ENCODE results near the gene OGT. TPM values are rescaled to one million over a fixed set of nuclear protein-coding genes. Genes with fewer than 3 reads are reported as not detected.
"Not testable (repeated sequence)": the region's sequence is repeated elsewhere in the genome, so short reads cannot be mapped to it uniquely, and the experiment has no call there.

OGT gene
- total RNA-seq, 1 experiment from 2014 or later, result 116 TPM

DNA sequence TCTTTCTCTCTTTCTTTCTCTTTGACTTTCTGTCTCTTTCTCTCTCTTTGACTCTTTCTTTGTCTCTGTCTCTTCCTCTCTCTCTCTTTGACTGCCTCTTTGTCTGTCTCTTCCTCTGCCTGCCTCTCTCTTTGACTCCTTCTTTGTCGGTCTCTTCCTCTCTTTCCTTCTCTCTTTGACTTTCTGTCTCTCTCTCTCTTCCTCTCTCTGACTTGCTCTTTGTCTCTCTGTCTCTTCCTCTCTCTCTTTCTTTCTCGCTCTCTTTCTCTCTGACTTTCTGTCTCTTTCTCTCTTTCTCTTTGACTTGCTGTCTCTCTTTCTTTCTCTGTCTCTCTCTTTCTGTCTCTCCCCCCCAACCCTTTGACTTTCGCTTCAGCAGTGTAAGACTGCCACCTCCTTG, 36.4 kb upstream of the OGT start:
- H2BK15ac ChIP-seq (ENCODE audit: low read depth, low read length), result no peak overlapping the region
- peaks cover 4 to 8% (median 5%) of the 10 kb centered on the region in 3 experiments; a peak in 5 of 7 replicates for H3K36me3 Mint-ChIP-seq (ENCODE audit: insufficient read depth in 1 of 3, low read depth in 3 of 3)
- no peak overlapping the region for H2BK12ac ChIP-seq (ENCODE audit: insufficient read length, low read depth, low read length)
- no peak overlapping the region for H4K8ac ChIP-seq (replicated peaks; ENCODE audit: insufficient read length, low read depth, low read length)
- H3K27me3 ChIP-seq (ENCODE audit: insufficient read depth, low read length), result no peaks in the 10 kb centered on the region
- WGBS (ENCODE audit: extremely low coverage, insufficient read length, low lambda C conversion rate), result no CpG with 5 or more reads among the region's 3 CpGs
- H2BK120ac ChIP-seq (ENCODE audit: low read depth, low read length, poor library complexity, severe bottlenecking), result no peak overlapping the region
- no peak for DNase-seq
- H3K23me2 ChIP-seq (ENCODE audit: insufficient read length, low read depth, low read length, poor library complexity, severe bottlenecking), result no peaks in the 10 kb centered on the region
- H3K79me2 ChIP-seq (ENCODE audit: insufficient read depth, low read length), result no peaks in the 10 kb centered on the region
- peaks cover 10% of the 10 kb centered on the region for H3K9me3 ChIP-seq (ENCODE audit: control insufficient read depth, low read depth, low read length)
- H4K20me1 ChIP-seq (ENCODE audit: control insufficient read depth, insufficient read depth, insufficient read length), result no peaks in the 10 kb centered on the region
- peaks cover 21 to 30% of the 10 kb centered on the region in 2 experiments for H3K4me1 Mint-ChIP-seq
- no peak overlapping the region for H2BK20ac ChIP-seq (ENCODE audit: low read depth, low read length, poor library complexity, severe bottlenecking)
- H3K27ac ChIP-seq (ENCODE audit: insufficient read length, low read depth, low read length), result no peak overlapping the region
- no peak overlapping the region for H4K5ac ChIP-seq (ENCODE audit: insufficient read length, low read depth, low read length)
- H3K4me3 Mint-ChIP-seq, result no peak overlapping the region
- H3K23ac ChIP-seq (ENCODE audit: insufficient read length, low read depth, low read length), result no peak overlapping the region
- H3K9me3 Mint-ChIP-seq, result peaks cover 66 to 72% of the 10 kb centered on the region in 2 experiments
- H3K4me2 ChIP-seq (ENCODE audit: insufficient read depth, insufficient read length, low read length), result no peak overlapping the region
- no peak overlapping the region for H3K4ac ChIP-seq (ENCODE audit: low read depth, low read length)
- H3K27ac Mint-ChIP-seq, result no peak overlapping the region; a peak in 1 of 7 replicates
- H3K9ac ChIP-seq (ENCODE audit: extremely low read depth, insufficient read length, low read length), result no peak overlapping the region
- H3K18ac ChIP-seq (ENCODE audit: insufficient read length, low read depth, low read length), result no peak overlapping the region
- no peak overlapping the region for H2BK5ac ChIP-seq (ENCODE audit: insufficient read length, low read length)
- H3T11ph ChIP-seq (ENCODE audit: low read length), result no peak overlapping the region
- H3K14ac ChIP-seq (ENCODE audit: insufficient read depth, low read length), result no peak overlapping the region
- no peak overlapping the region for H3K56ac ChIP-seq (ENCODE audit: insufficient read length, low read depth, low read length)
- TF ChIP-seq, protein P1, sequence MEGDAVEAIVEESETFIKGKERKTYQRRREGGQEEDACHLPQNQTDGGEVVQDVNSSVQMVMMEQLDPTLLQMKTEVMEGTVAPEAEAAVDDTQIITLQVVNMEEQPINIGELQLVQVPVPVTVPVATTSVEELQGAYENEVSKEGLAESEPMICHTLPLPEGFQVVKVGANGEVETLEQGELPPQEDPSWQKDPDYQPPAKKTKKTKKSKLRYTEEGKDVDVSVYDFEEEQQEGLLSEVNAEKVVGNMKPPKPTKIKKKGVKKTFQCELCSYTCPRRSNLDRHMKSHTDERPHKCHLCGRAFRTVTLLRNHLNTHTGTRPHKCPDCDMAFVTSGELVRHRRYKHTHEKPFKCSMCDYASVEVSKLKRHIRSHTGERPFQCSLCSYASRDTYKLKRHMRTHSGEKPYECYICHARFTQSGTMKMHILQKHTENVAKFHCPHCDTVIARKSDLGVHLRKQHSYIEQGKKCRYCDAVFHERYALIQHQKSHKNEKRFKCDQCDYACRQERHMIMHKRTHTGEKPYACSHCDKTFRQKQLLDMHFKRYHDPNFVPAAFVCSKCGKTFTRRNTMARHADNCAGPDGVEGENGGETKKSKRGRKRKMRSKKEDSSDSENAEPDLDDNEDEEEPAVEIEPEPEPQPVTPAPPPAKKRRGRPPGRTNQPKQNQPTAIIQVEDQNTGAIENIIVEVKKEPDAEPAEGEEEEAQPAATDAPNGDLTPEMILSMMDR (conservative IDR thresholded peaks at IDR 0.05), result no peak
- no peak overlapping the region for H4K91ac ChIP-seq (ENCODE audit: insufficient read length, low read depth, low read length)
- no peak overlapping the region for H2AK5ac ChIP-seq (ENCODE audit: insufficient read length, low read length)
- H3K79me1 ChIP-seq (ENCODE audit: insufficient read depth, low read depth, low read length, poor library complexity, severe bottlenecking), result no peaks in the 10 kb centered on the region
- peaks cover 1% of the 10 kb centered on the region; the same call in 1 of the 2 replicates for H3K27me3 Mint-ChIP-seq (ENCODE audit: low read depth)
- no peak overlapping the region for H2AFZ ChIP-seq (ENCODE audit: low read length)
- H3K4me1 ChIP-seq (ENCODE audit: insufficient read depth, low read length), result no peaks in the 10 kb centered on the region

DNA sequence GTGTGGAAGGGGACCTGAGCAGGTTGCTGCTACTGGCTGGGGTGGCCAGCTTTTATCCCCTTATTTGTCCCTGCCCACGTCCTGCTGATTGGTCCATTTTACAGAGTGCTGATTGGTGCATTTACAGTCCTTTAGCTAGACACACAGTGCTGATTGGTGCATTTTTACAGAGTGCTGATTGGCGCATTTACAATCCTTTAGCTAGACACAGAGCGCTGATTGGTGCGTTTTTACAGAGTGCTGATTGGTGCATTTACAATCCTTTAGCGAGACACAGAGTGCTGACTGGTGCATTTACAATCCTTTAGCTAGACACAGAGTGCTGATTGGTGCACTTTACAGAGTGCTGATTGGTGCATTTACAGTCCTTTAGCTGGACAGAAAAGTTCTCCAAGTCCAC, 30.8 kb upstream of the OGT start:
- H4K5ac ChIP-seq (ENCODE audit: insufficient read length, low read depth, low read length); H3K27me3 Mint-ChIP-seq (ENCODE audit: low read depth); H4K20me1 ChIP-seq (ENCODE audit: control insufficient read depth, insufficient read depth, insufficient read length); H2AFZ ChIP-seq (ENCODE audit: low read length); H3K79me2 ChIP-seq (ENCODE audit: insufficient read depth, low read length); H4K91ac ChIP-seq (ENCODE audit: insufficient read length, low read depth, low read length); H3K36me3 Mint-ChIP-seq (ENCODE audit: insufficient read depth in 1 of 3, low read depth in 3 of 3); H3K4me3 Mint-ChIP-seq; H3K4me1 ChIP-seq (ENCODE audit: insufficient read depth, low read length); H3K4me2 ChIP-seq (ENCODE audit: insufficient read depth, insufficient read length, low read length); H2BK15ac ChIP-seq (ENCODE audit: low read depth, low read length); H3K14ac ChIP-seq (ENCODE audit: insufficient read depth, low read length); H3K79me1 ChIP-seq (ENCODE audit: insufficient read depth, low read depth, low read length, poor library complexity, severe bottlenecking); H3K18ac ChIP-seq (ENCODE audit: insufficient read length, low read depth, low read length); H3K27ac ChIP-seq (ENCODE audit: insufficient read length, low read depth, low read length); H2BK120ac ChIP-seq (ENCODE audit: low read depth, low read length, poor library complexity, severe bottlenecking); H2AK5ac ChIP-seq (ENCODE audit: insufficient read length, low read length); H4K8ac ChIP-seq (replicated peaks; ENCODE audit: insufficient read length, low read depth, low read length); H3K9me3 ChIP-seq (ENCODE audit: control insufficient read depth, low read depth, low read length); H3K27me3 ChIP-seq (ENCODE audit: insufficient read depth, low read length); H3K4ac ChIP-seq (ENCODE audit: low read depth, low read length); H3T11ph ChIP-seq (ENCODE audit: low read length); H3K27ac Mint-ChIP-seq; H2BK20ac ChIP-seq (ENCODE audit: low read depth, low read length, poor library complexity, severe bottlenecking); H2BK12ac ChIP-seq (ENCODE audit: insufficient read length, low read depth, low read length); H3K23ac ChIP-seq (ENCODE audit: insufficient read length, low read depth, low read length); H2BK5ac ChIP-seq (ENCODE audit: insufficient read length, low read length); H3K23me2 ChIP-seq (ENCODE audit: insufficient read length, low read depth, low read length, poor library complexity, severe bottlenecking); DNase-seq; H3K9ac ChIP-seq (ENCODE audit: extremely low read depth, insufficient read length, low read length); H3K56ac ChIP-seq (ENCODE audit: insufficient read length, low read depth, low read length): not testable (repeated sequence)
- Mint-ChIP-seq H3K4me1 (peaks cover 16 to 25% of the 10 kb centered on the region in 2 experiments), H3K9me3 (peaks cover 57 to 59% of the 10 kb centered on the region in 2 experiments)
- no CpG with 5 or more reads among the region's 5 CpGs for WGBS (ENCODE audit: extremely low coverage, insufficient read length, low lambda C conversion rate)
